Choroid plexus epithelial cell (primary cell): Measurements from ENCODE around the gene SLC12A9.

ENCODE experiments used
- DNase-seq: peaks from one replicate; pipeline ENCODE4 v3.0.0-alpha.2; 2010; ENCODE audit warnings: low read depth
- H3K4me3 ChIP-seq: 2 replicates; pipeline ENCODE4 v1.5.1; 2011; ENCODE audit warnings: low read depth, mild to moderate bottlenecking, control low read depth, low read length, moderate library complexity
- CTCF ChIP-seq: conservative IDR thresholded peaks from 2 replicates; pipeline ENCODE4 v1.5.1; 2011; ENCODE audit warnings: low read depth, mild to moderate bottlenecking, control low read depth, inconsistent platforms, low read length, moderate library complexity

Gene SLC12A9

GRCh38 chr7:100879685-100880261 lies 27.3 kb downstream of the SLC12A9 start:
- no peak for TF ChIP-seq CTCF
- no peak overlapping the region for H3K4me3 ChIP-seq
- no peak for DNase-seq

GRCh38 chr7:100880645-100881044 lies 28.1 kb downstream of the SLC12A9 start:
- no peak for DNase-seq
- TF ChIP-seq CTCF: no peak
- no peak overlapping the region for H3K4me3 ChIP-seq

- no peak for TF ChIP-seq CTCF
- H3K4me3 ChIP-seq: no peak overlapping the region
- no peak for DNase-seq
Observed at GRCh38 chr7:100881136-100881535, 28.6 kb downstream of the SLC12A9 start.

GRCh38 chr7:100882201-100882600 lies 29.7 kb downstream of the SLC12A9 start:
- DNase-seq: no peak
- TF ChIP-seq CTCF: no peak
- H3K4me3 ChIP-seq: no peak overlapping the region

- no peak for TF ChIP-seq CTCF
- DNase-seq: no peak
- no peak overlapping the region for H3K4me3 ChIP-seq
Observed at GRCh38 chr7:100882785-100883526, 30.4 kb downstream of the SLC12A9 start.

- peak; percentile 23 for DNase-seq
- H3K4me3 ChIP-seq: no peak overlapping the region
- no peak for TF ChIP-seq CTCF
Observed at GRCh38 chr7:100884736-100885439, 32.4 kb downstream of the SLC12A9 start.
